Choroid plexus epithelial cell (primary cell): ENCODE results near the gene NDUFB1.

ENCODE experiments used
- DNase-seq: peaks from one replicate; pipeline ENCODE4 v3.0.0-alpha.2; 2010; ENCODE audit warnings: low read depth
- H3K4me3 ChIP-seq: 2 replicates; pipeline ENCODE4 v1.5.1; 2011; ENCODE audit warnings: low read depth, mild to moderate bottlenecking, control low read depth, low read length, moderate library complexity
- TF ChIP-seq, protein P1 (sequence below): conservative IDR thresholded peaks from 2 replicates; pipeline ENCODE4 v1.5.1; 2011; ENCODE audit warnings: low read depth, mild to moderate bottlenecking, control low read depth, inconsistent platforms, low read length, moderate library complexity

The NDUFB1 gene

DNA sequence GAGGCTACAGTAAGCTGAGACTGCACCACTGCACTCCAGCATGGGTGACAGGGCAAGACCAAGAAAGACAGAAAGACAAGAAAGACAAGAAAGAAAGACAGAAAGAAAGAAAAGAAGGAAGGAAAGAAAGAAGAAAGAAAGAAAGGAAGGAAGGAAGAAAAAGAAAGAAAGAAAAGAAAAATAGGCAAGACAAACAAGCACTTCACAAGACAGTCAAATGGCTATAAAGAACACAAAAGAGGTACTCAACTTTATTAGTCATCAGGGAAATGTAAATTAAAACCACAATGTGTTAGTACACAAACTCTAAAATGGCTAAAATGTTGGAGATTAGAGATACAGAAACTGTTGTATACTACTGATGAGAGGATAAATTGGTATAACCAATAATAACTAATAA is 21.7 kb downstream of the NDUFB1 start:
- no peak for DNase-seq
- no peak overlapping the region for H3K4me3 ChIP-seq
- TF ChIP-seq, protein P1, sequence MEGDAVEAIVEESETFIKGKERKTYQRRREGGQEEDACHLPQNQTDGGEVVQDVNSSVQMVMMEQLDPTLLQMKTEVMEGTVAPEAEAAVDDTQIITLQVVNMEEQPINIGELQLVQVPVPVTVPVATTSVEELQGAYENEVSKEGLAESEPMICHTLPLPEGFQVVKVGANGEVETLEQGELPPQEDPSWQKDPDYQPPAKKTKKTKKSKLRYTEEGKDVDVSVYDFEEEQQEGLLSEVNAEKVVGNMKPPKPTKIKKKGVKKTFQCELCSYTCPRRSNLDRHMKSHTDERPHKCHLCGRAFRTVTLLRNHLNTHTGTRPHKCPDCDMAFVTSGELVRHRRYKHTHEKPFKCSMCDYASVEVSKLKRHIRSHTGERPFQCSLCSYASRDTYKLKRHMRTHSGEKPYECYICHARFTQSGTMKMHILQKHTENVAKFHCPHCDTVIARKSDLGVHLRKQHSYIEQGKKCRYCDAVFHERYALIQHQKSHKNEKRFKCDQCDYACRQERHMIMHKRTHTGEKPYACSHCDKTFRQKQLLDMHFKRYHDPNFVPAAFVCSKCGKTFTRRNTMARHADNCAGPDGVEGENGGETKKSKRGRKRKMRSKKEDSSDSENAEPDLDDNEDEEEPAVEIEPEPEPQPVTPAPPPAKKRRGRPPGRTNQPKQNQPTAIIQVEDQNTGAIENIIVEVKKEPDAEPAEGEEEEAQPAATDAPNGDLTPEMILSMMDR = no peak

DNA sequence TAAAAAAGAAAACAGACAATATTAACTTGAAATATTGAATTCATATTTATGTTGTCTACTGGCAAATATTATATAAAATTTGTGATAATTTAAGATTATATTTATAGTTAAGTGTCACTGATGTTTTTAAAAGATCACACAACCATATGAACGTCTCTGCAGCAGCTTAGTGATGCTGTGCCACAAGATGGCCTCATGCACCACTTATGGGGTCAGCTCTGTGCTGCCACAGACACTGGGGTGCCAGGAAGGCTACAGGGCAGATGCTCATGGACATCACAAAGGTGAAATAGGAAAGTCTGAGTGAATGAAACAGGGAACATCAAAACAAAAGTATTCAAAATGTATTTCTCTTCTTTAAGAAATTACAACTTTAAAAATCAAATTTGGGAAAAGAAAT is 28.2 kb downstream of the NDUFB1 start:
- TF ChIP-seq, protein P1 = peak; percentile 15
- no peak overlapping the region for H3K4me3 ChIP-seq
- DNase-seq = peak; percentile 3

DNA sequence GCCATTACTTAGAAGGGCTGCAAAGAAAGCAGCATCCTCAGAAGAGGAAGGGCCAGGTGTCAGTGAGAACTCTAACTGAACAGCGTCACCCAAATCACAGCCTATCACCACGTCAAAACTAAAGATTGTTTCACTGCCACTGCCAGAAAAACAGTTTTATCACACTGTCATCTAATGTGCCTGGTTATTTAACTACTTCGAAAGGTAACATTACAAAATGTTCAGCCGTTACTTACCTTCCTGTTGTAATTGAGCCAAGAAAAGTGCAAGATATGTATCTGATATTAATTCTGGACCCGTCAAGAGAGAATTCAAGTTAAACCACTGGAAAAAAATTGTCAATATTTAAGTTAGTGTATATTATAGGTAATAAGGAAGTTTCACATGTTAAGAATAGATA is 33.0 kb downstream of the NDUFB1 start:
- TF ChIP-seq, protein P1 = no peak
- no peak overlapping the region for H3K4me3 ChIP-seq
- DNase-seq = no peak

DNA sequence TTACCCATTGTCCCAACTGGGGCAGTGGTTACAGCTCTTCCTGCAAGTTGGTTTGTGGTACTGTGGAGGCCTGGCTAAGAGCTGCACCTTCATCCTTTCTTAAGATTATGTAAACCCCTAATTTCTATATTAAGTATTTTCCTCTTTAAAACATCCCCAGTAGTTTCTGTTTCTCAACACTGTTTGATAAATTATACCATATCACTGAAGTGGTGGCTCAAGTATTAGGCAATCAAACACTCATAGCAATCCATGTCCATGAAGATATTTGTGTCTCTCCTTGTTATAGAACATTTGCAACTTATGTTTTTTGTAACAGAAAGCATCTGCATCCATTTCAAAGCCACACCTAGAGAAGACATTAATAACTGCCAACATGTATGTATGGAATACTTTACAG is 47.0 kb downstream of the NDUFB1 start:
- H3K4me3 ChIP-seq = no peak overlapping the region
- TF ChIP-seq, protein P1 = no peak
- peak; percentile 4 for DNase-seq
